Measurements from ENCODE around the gene EVI5.

EVI5 gene

GRCh38 chr1:92784639-92785500 is at the start of gene EVI5:
TSS of gene EVI5 (minus strand) at chr1:92785108. CDS start at chr1:92736546, 48,562 bp downstream.
- peak; percentile 81 for DNase-seq

- no peak for DNase-seq
These were observed 49.7 kb upstream of the EVI5 start for GRCh38 chr1:92834617-92835016.

- no peak for DNase-seq
These were observed 48.9 kb upstream of the EVI5 start for GRCh38 chr1:92833840-92834239.

GRCh38 chr1:92832537-92833114 is 47.7 kb upstream of the EVI5 start:
- DNase-seq, result no peak

GRCh38 chr1:92831762-92832536 is 47.0 kb upstream of the EVI5 start, which contains the start of gene RPL5:
TSS of gene RPL5 (plus strand) at chr1:92832040. CDS start at chr1:92832115, 75 bp downstream.
- peak; percentile 64 for DNase-seq

- no peak for DNase-seq
These were observed 46.5 kb upstream of the EVI5 start for GRCh38 chr1:92831368-92831761.

- DNase-seq, result no peak
These were observed 41.9 kb upstream of the EVI5 start for GRCh38 chr1:92826792-92827191.

GRCh38 chr1:92822879-92823278 is 38.0 kb upstream of the EVI5 start:
- DNase-seq, result no peak

- DNase-seq, result no peak
These were observed 35.6 kb upstream of the EVI5 start for GRCh38 chr1:92820551-92820950.

GRCh38 chr1:92820024-92820423 is 35.1 kb upstream of the EVI5 start:
- DNase-seq, result no peak

GRCh38 chr1:92817986-92818764 is 33.3 kb upstream of the EVI5 start:
- no peak for DNase-seq

GRCh38 chr1:92817137-92817697 is 32.3 kb upstream of the EVI5 start:
- no peak for DNase-seq

GRCh38 chr1:92816732-92817131 is 31.8 kb upstream of the EVI5 start:
- DNase-seq, result no peak

- no peak for DNase-seq
These were observed 23.5 kb upstream of the EVI5 start for GRCh38 chr1:92808381-92808780.

GRCh38 chr1:92805216-92805615 is 20.3 kb upstream of the EVI5 start:
- no peak for DNase-seq

- no peak for DNase-seq
These were observed 19.9 kb upstream of the EVI5 start for GRCh38 chr1:92804721-92805201.

GRCh38 chr1:92803140-92803887 is 18.4 kb upstream of the EVI5 start:
- DNase-seq, result no peak

- no peak for DNase-seq
These were observed 13.1 kb upstream of the EVI5 start for GRCh38 chr1:92797961-92798360.

GRCh38 chr1:92797297-92797696 is 12.4 kb upstream of the EVI5 start:
- no peak for DNase-seq

- no peak for DNase-seq
These were observed 10.3 kb upstream of the EVI5 start for GRCh38 chr1:92795166-92795565.

- DNase-seq, result no peak
These were observed 7.5 kb upstream of the EVI5 start for GRCh38 chr1:92792340-92792782.

All from SIG-M5 (cell line).